ENCODE data around the gene KIAA1217. TPM values are rescaled to one million over a fixed set of nuclear protein-coding genes. Genes with fewer than 3 reads are reported as not detected.

Gene KIAA1217
- total RNA-seq, 1 experiment from 2014 or later, result 1.5 TPM

- DNase-seq (ENCODE audit: low read depth, low spot score), result no peak
- in situ Hi-C loops (cut with HindIII; ENCODE audit: low pct_unique_long_range_greater_than_20kb, low sequenced_read_pairs), result no loop called here
Measured at GRCh38 chr10:24261627-24262026, 52.7 kb downstream of the KIAA1217 start.

- in situ Hi-C loops (cut with HindIII; ENCODE audit: low pct_unique_long_range_greater_than_20kb, low sequenced_read_pairs), result no loop called here
- DNase-seq (ENCODE audit: low read depth, low spot score), result no peak
Measured at GRCh38 chr10:24262929-24263590, 54.1 kb downstream of the KIAA1217 start.

- in situ Hi-C loops (cut with HindIII; ENCODE audit: low pct_unique_long_range_greater_than_20kb, low sequenced_read_pairs), result no loop called here
- DNase-seq (ENCODE audit: low read depth, low spot score), result no peak
Measured at GRCh38 chr10:24269476-24269875, 60.5 kb downstream of the KIAA1217 start.

- in situ Hi-C loops (cut with HindIII; ENCODE audit: low pct_unique_long_range_greater_than_20kb, low sequenced_read_pairs), result no loop called here
- DNase-seq (ENCODE audit: low read depth, low spot score), result no peak
Measured at GRCh38 chr10:24272374-24272773, 63.4 kb downstream of the KIAA1217 start.

- in situ Hi-C loops (cut with HindIII; ENCODE audit: low pct_unique_long_range_greater_than_20kb, low sequenced_read_pairs), result no loop called here
- no peak for DNase-seq (ENCODE audit: low read depth, low spot score)
Measured at GRCh38 chr10:24277277-24277676, 68.3 kb downstream of the KIAA1217 start.

GRCh38 chr10:24277771-24278170, 68.8 kb downstream of the KIAA1217 start:
- no peak for DNase-seq (ENCODE audit: low read depth, low spot score)
- in situ Hi-C loops (cut with HindIII; ENCODE audit: low pct_unique_long_range_greater_than_20kb, low sequenced_read_pairs), result no loop called here

GRCh38 chr10:24278176-24278889, 69.4 kb downstream of the KIAA1217 start:
- no peak for DNase-seq (ENCODE audit: low read depth, low spot score)
- in situ Hi-C loops (cut with HindIII; ENCODE audit: low pct_unique_long_range_greater_than_20kb, low sequenced_read_pairs), result no loop called here

- no peak for DNase-seq (ENCODE audit: low read depth, low spot score)
- in situ Hi-C loops (cut with HindIII; ENCODE audit: low pct_unique_long_range_greater_than_20kb, low sequenced_read_pairs), result no loop called here
Measured at GRCh38 chr10:24279166-24279565, 70.2 kb downstream of the KIAA1217 start.

- no peak for DNase-seq (ENCODE audit: low read depth, low spot score)
- in situ Hi-C loops (cut with HindIII; ENCODE audit: low pct_unique_long_range_greater_than_20kb, low sequenced_read_pairs), result no loop called here
Measured at GRCh38 chr10:24287559-24288195, 78.7 kb downstream of the KIAA1217 start.

GRCh38 chr10:24288581-24288980, 79.6 kb downstream of the KIAA1217 start:
- in situ Hi-C loops (cut with HindIII; ENCODE audit: low pct_unique_long_range_greater_than_20kb, low sequenced_read_pairs), result no loop called here
- DNase-seq (ENCODE audit: low read depth, low spot score), result no peak

- in situ Hi-C loops (cut with HindIII; ENCODE audit: low pct_unique_long_range_greater_than_20kb, low sequenced_read_pairs), result no loop called here
- no peak for DNase-seq (ENCODE audit: low read depth, low spot score)
Measured at GRCh38 chr10:24289235-24289634, 80.3 kb downstream of the KIAA1217 start.

GRCh38 chr10:24292304-24293293, 83.7 kb downstream of the KIAA1217 start:
- DNase-seq (ENCODE audit: low read depth, low spot score), result no peak
- in situ Hi-C loops (cut with HindIII; ENCODE audit: low pct_unique_long_range_greater_than_20kb, low sequenced_read_pairs), result no loop called here

GRCh38 chr10:24299578-24300260, 90.8 kb downstream of the KIAA1217 start:
- no peak for DNase-seq (ENCODE audit: low read depth, low spot score)
- in situ Hi-C loops (cut with HindIII; ENCODE audit: low pct_unique_long_range_greater_than_20kb, low sequenced_read_pairs), result no loop called here

- DNase-seq (ENCODE audit: low read depth, low spot score), result no peak
- in situ Hi-C loops (cut with HindIII; ENCODE audit: low pct_unique_long_range_greater_than_20kb, low sequenced_read_pairs), result no loop called here
Measured at GRCh38 chr10:24303522-24304310, 94.8 kb downstream of the KIAA1217 start.

- in situ Hi-C loops (cut with HindIII; ENCODE audit: low pct_unique_long_range_greater_than_20kb, low sequenced_read_pairs), result no loop called here
- DNase-seq (ENCODE audit: low read depth, low spot score), result no peak
Measured at GRCh38 chr10:24305551-24306506, 96.9 kb downstream of the KIAA1217 start.

- DNase-seq (ENCODE audit: low read depth, low spot score), result no peak
- in situ Hi-C loops (cut with HindIII; ENCODE audit: low pct_unique_long_range_greater_than_20kb, low sequenced_read_pairs), result no loop called here
Measured at GRCh38 chr10:24306507-24306875, 97.6 kb downstream of the KIAA1217 start.
